PC-3 (cell line): ENCODE data around the gene ICAM2. TPM values are rescaled to one million over a fixed set of nuclear protein-coding genes. Genes with fewer than 3 reads are reported as not detected.
A peak's percentile ranks its signal among the peaks of the same experiment; 100 is the strongest.

Experiments
- ATAC-seq: fragments of 200-7000 bp; cut with Tn5 transposase; 2 replicates; pipeline ENCODE4 v1.9.1; 2020; ENCODE audit warnings: mild to moderate bottlenecking, moderate library complexity
- BruUV-seq: library from RNA; stranded (reverse); fragments of 400-500 nt; replicated peaks from 2 replicates; lab custom pipeline; 2021; lab: Mats Ljungman, UMichigan
- CTCF ChIA-PET: fragments of 300-600 bp; sonication (Branson Sonifier 250); formaldehyde crosslinking; loops from one replicate; lab custom pipeline; 2022; ENCODE audit warnings: antibody characterized with exemption; lab: Charles Lee
- POLR2A ChIA-PET: fragments of 300-600 bp; sonication (Branson Sonifier 250); formaldehyde crosslinking; loops from one replicate; lab custom pipeline; 2022; ENCODE audit warnings: antibody characterized with exemption; ENCODE audit not compliant: unreplicated experiment; lab: Charles Lee
- DNase-seq: peaks from one replicate; pipeline ENCODE4 v3.0.0-alpha.2; 2015
- H2AFZ ChIP-seq: fragments of 300-600 bp; sonication (generic); 2 replicates; pipeline ENCODE4 v1.6.0; 2016; ENCODE audit warnings: antibody characterized with exemption, low read length
- H3F3A ChIP-seq: fragments of 300-600 bp; sonication (generic); one replicate; pipeline ENCODE4 v1.6.0; 2017; ENCODE audit warnings: antibody characterized with exemption, low read length, control low read depth, mild to moderate bottlenecking; ENCODE audit not compliant: unreplicated experiment
- H3K27ac ChIP-seq: fragments of 300-600 bp; sonication (generic); 2 replicates; pipeline ENCODE4 v1.5.1; 2016; ENCODE audit warnings: mild to moderate bottlenecking, low read length
- H3K27me3 ChIP-seq: fragments of 300-600 bp; sonication (generic); 2 replicates; pipeline ENCODE4 v1.6.1; 2016; ENCODE audit warnings: low read length, mixed read lengths
- H3K36me3 ChIP-seq: fragments of 300-600 bp; sonication (generic); 2 replicates; pipeline ENCODE4 v1.6.1; 2016; ENCODE audit warnings: low read depth, mixed run types, low read length, mixed read lengths
- H3K4me1 ChIP-seq: fragments of 300-600 bp; sonication (generic); 2 replicates; pipeline ENCODE4 v1.5.1; 2016; ENCODE audit warnings: low read length; ENCODE audit not compliant: insufficient read depth
- H3K4me2 ChIP-seq: fragments of 300-600 bp; sonication (generic); 2 replicates; pipeline ENCODE4 v1.6.0; 2016; ENCODE audit warnings: low read length
- H3K4me3 ChIP-seq: fragments of 300-600 bp; sonication (generic); 2 replicates; pipeline ENCODE4 v1.5.1; 2016; ENCODE audit warnings: mild to moderate bottlenecking, low read length, mixed read lengths
- H3K79me2 ChIP-seq: fragments of 300-600 bp; sonication (generic); 2 replicates; pipeline ENCODE4 v1.6.1; 2017; ENCODE audit warnings: low read length, mixed read lengths
- H3K9ac ChIP-seq: fragments of 300-600 bp; sonication (generic); 2 replicates; pipeline ENCODE4 v1.6.0; 2016; ENCODE audit warnings: mild to moderate bottlenecking, low read length
- H3K9me2 ChIP-seq: fragments of 300-600 bp; sonication (generic); replicated peaks from 2 replicates; pipeline ENCODE4 v1.6.1; 2016; ENCODE audit warnings: mixed run types, low read length, mixed read lengths
- H3K9me3 ChIP-seq: fragments of 300-600 bp; sonication (generic); 2 replicates; pipeline ENCODE4 v1.6.1; 2016; ENCODE audit warnings: low read length, mixed read lengths
- H4K20me1 ChIP-seq: fragments of 300-600 bp; sonication (generic); 2 replicates; pipeline ENCODE4 v1.6.1; 2016; ENCODE audit warnings: low read length, mixed read lengths
- EZH2 ChIP-seq: fragments of 300-600 bp; sonication (generic); IDR thresholded peaks from one replicate; pipeline ENCODE4 v1.6.1; 2017; ENCODE audit warnings: antibody characterized with exemption, mild to moderate bottlenecking, low read length; ENCODE audit not compliant: unreplicated experiment
- EZH2phosphoT487 ChIP-seq: fragments of 300-600 bp; sonication (generic); IDR thresholded peaks from 2 replicates; pipeline ENCODE4 v1.6.1; 2018; ENCODE audit warnings: mild to moderate bottlenecking, antibody characterized with exemption, low read length, borderline replicate concordance
- intact Hi-C: fragments of 100-400 bp; cut with micrococcal nuclease; formaldehyde crosslinking; loops from 2 replicates; pipeline ENCODE4 v1.9.0; 2023
- total RNA-seq: library from RNA; depleted of rRNA; stranded (reverse); fragments of >200 nt; gene quantifications from 2 replicates; pipeline ENCODE4 v1.2.3, GENCODE V29; 2014
- TF ChIP-seq, protein P1 (sequence below): fragments of 300-600 bp; sonication (generic); conservative IDR thresholded peaks from 2 replicates; pipeline ENCODE4 v1.5.1; 2017; ENCODE audit warnings: antibody characterized with exemption, low read depth, mild to moderate bottlenecking, low read length

ICAM2 gene
- total RNA-seq, 1 experiment from 2014 or later = not detected

GRCh38 chr17:64025732-64026294 lies 5.4 kb upstream of the ICAM2 start:
- CTCF ChIA-PET = interaction anchor here (0.6 to 7.9 kb wide), 10 partner anchors 9 to 273 kb away, joined by 3 to 296 read pairs (median 4); no protein-coding TSS in a partner anchor
- Histone ChIP-seq H3K9me3 (no peaks in the 10 kb centered on the region), H3K27ac (no peak overlapping the region), H3K4me3 (peak overlapping the region; percentile 70), H3K36me3 (no peaks in the 10 kb centered on the region), H3K27me3 (no peaks in the 10 kb centered on the region), H3K4me2 (peak overlapping the region; percentile 90), H3F3A (no peaks in the 10 kb centered on the region), H3K9ac (no peak overlapping the region), H3K4me1 (peaks cover 4% of the 10 kb centered on the region; the same call in 1 of the 2 replicates), H3K79me2 (no peaks in the 10 kb centered on the region), H4K20me1 (no peaks in the 10 kb centered on the region), H2AFZ (peak overlapping the region; percentile 97), H3K9me2 (no peaks in the 10 kb centered on the region)
- no TSS peak for BruUV-seq
- intact Hi-C loops = loop anchor here (5.0 kb wide), 1 partner anchor 56 kb away; no protein-coding TSS in a partner anchor
- POLR2A ChIA-PET = no interaction called here
- DNase-seq = peak; percentile 89
- ATAC-seq = peak; percentile 87
- no peak for TF ChIP-seq EZH2phosphoT487
- TF ChIP-seq EZH2 = no peak
- TF ChIP-seq, protein P1, sequence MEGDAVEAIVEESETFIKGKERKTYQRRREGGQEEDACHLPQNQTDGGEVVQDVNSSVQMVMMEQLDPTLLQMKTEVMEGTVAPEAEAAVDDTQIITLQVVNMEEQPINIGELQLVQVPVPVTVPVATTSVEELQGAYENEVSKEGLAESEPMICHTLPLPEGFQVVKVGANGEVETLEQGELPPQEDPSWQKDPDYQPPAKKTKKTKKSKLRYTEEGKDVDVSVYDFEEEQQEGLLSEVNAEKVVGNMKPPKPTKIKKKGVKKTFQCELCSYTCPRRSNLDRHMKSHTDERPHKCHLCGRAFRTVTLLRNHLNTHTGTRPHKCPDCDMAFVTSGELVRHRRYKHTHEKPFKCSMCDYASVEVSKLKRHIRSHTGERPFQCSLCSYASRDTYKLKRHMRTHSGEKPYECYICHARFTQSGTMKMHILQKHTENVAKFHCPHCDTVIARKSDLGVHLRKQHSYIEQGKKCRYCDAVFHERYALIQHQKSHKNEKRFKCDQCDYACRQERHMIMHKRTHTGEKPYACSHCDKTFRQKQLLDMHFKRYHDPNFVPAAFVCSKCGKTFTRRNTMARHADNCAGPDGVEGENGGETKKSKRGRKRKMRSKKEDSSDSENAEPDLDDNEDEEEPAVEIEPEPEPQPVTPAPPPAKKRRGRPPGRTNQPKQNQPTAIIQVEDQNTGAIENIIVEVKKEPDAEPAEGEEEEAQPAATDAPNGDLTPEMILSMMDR = peak; percentile 99

DNA sequence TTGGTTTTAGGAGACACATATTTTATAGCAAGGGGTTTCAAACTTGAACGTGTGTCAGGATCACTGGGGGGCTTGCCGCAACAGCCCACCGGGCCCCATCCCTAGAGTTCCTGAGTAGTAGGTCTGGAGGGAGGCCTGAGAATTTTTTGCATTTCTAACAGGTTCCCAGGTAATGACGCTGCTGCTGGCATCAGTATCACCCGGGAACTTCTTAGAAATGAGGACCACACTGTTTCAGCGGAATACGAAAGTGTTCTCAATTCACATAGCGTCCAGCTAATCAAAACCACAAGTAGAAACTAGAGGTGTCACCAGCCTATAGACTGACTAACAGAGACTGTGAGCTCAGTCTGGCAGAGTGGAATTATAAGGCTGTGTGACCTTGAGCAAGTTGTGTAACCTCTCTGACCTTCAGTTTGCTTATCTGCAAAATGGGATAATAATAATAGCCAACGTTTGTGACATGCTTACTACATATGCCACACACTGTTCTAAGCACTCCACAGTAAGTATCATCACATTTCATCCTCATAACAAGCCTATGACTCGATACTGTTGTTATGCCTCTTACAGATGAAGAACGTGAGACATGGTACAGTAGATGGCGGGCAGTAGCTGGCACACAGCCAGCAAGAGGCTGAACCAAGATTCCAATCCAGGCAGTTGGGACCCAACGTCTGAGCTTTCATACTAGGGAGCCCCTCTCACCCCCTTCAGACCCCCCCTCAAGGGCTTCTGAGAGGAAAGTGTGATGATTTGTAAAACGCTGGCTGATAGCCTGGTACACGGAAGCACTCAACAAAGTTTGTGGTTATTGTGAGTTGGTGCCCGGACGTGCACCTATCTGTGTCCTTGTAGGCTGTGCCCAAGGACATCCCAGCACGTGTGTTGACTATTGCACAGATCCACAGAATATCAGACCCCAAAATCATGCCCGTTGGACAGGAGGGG lies 4.6 kb upstream of the ICAM2 start:
- DNase-seq (peak; percentile 43), ATAC-seq (peak; percentile 39)
- Histone ChIP-seq H4K20me1 (no peaks in the 10 kb centered on the region), H3K9ac (no peak overlapping the region), H3K27ac (no peak overlapping the region), H2AFZ (peak overlapping the region; percentile 97), H3K9me2 (no peaks in the 10 kb centered on the region), H3K4me2 (peak overlapping the region; percentile 90), H3K79me2 (no peaks in the 10 kb centered on the region), H3F3A (no peaks in the 10 kb centered on the region), H3K36me3 (no peaks in the 10 kb centered on the region), H3K4me1 (peaks cover 4% of the 10 kb centered on the region; the same call in 1 of the 2 replicates), H3K4me3 (peak overlapping the region; percentile 70), H3K27me3 (no peaks in the 10 kb centered on the region), H3K9me3 (no peaks in the 10 kb centered on the region)
- CTCF ChIA-PET = interaction anchor here (0.6 to 7.9 kb wide), 8 partner anchors 9 to 274 kb away, joined by 3 to 296 read pairs (median 4); no protein-coding TSS in a partner anchor
- TF ChIP-seq, protein P1 = no peak
- no peak for TF ChIP-seq EZH2phosphoT487
- no TSS peak for BruUV-seq
- POLR2A ChIA-PET = no interaction called here
- intact Hi-C loops = loop anchor here (5.0 kb wide), 1 partner anchor 57 kb away; no protein-coding TSS in a partner anchor
